Posterior vena cava (tissue), 2 donors: ENCODE results near the gene NTF3. TPM values are rescaled to one million over a fixed set of nuclear protein-coding genes. Genes with fewer than 3 reads are reported as not detected.

Experiments
- DNase-seq: peaks from one replicate; pipeline ENCODE4 v3.0.0-alpha.2; 2020; ENCODE audit warnings: low spot score
- intact Hi-C, 2 donors: fragments of 100-400 bp; cut with DNase I; formaldehyde crosslinking; loops; one replicate each; pipeline versions ENCODE4 v1.14.1 to v1.14.2; 2022 to 2023
- total RNA-seq, 2 donors: library from RNA; stranded (reverse); fragmentation: NEBNext Ultra II Directional; extraction: Animal tissue kit (Norgen Biotek cat#: 25700); gene quantifications; one replicate each; pipeline ENCODE4 v1.2.1, GENCODE V29; 2021
- donor health status: DM: yes; HTN: yes; CAD: no.
- donor health status: DM: yes; HTN: yes; CAD: no.

NTF3 gene
- total RNA-seq, 2 donors from 2014 or later: 16.1 to 17.9 TPM

DNA sequence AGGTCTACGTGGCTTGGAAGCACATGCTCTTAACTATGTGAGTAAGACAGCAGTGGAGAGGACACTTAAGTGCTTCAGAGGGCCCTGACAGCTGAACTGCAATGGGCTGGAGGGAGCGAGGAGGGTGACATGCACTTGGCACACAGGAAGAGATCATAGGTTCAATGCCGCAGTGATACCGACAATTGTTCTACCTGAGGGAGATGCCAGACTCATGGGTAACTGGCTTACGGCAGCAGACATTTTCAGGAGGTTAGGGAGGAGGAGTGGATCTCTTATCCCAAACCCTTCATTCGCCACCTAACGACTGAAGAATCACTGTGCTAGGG, 68.4 kb downstream of the NTF3 start:
- intact Hi-C loops: no loop called here

DNA sequence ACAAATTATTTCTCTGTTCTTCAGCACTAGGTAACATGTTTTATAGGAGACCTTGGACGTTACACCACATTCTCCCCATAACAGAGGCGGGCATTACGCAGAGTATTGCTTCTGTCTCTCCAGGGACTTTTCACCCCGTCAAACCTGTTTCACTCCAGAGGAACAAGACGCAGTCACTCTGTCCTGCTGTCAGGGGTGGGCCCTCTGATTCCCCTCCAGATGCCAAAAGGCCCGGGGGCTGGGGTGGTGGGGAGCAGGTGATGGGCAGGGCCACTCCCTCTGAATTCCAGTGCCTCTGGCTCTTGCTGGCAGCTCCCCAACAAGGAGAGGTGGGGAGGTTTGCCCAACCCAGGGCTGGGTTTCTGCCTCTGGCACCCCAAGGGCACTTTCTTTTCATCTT, 71.9 kb downstream of the NTF3 start:
- intact Hi-C loops: no loop called here
- DNase-seq: no peak

More for the DNA sequence above, 68.4 kb downstream of the NTF3 start:
- DNase-seq: no peak

DNA sequence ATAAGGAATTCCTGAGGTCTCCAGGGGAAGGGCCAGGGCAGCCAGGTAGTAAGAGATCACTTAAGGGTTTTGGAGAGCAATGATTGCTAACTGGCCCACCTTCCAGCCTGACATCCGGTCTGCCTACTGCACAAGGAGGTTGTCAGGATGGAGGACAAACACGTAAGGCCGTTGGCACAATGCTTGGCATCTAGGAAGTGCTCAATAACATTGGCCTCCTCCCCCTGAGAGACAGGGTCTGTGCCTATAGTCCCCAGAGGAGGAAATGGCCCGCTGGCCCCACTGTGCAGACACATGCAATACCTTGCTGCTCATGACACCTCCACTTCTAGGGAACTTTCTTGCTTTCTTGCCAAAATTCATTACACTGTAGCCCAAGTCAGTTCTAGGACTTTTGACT, 73.2 kb downstream of the NTF3 start:
- DNase-seq: no peak
- intact Hi-C loops: loop anchor here in 1 of 2 donors (5.0 kb wide), 1 partner anchor 73 kb away; the partner anchor contains the start of gene NTF3

- intact Hi-C loops: loop anchor here in 1 of 2 donors (5.0 kb wide), 1 partner anchor 73 kb away; the partner anchor contains the start of gene NTF3
- no peak for DNase-seq
These were observed 73.8 kb downstream of the NTF3 start for GRCh38 chr12:5505751-5506150.

GRCh38 chr12:5506295-5506694, 74.4 kb downstream of the NTF3 start:
- DNase-seq: no peak
- intact Hi-C loops: loop anchor here in 1 of 2 donors (5.0 kb wide), 1 partner anchor 74 kb away; the partner anchor contains the start of gene NTF3

GRCh38 chr12:5506821-5507231, 74.9 kb downstream of the NTF3 start:
- DNase-seq: no peak
- intact Hi-C loops: loop anchor here in 1 of 2 donors (5.0 kb wide), 1 partner anchor 75 kb away; the partner anchor contains the start of gene NTF3

GRCh38 chr12:5507401-5507935, 75.6 kb downstream of the NTF3 start:
- intact Hi-C loops: loop anchor here in 1 of 2 donors (5.0 kb wide), 1 partner anchor 75 kb away; the partner anchor contains the start of gene NTF3
- DNase-seq: no peak

GRCh38 chr12:5507944-5508343, 76.0 kb downstream of the NTF3 start:
- DNase-seq: no peak
- intact Hi-C loops: loop anchor here in 1 of 2 donors (5.0 kb wide), 1 partner anchor 76 kb away; the partner anchor contains the start of gene NTF3

- DNase-seq: no peak
- intact Hi-C loops: loop anchor here in 1 of 2 donors (5.0 kb wide), 1 partner anchor 77 kb away; the partner anchor contains the start of gene NTF3
These were observed 77.2 kb downstream of the NTF3 start for GRCh38 chr12:5509102-5509501.

- intact Hi-C loops: loop anchor here in 1 of 2 donors (5.0 kb wide), 1 partner anchor 77 kb away; the partner anchor contains the start of gene NTF3
- DNase-seq: no peak
These were observed 77.6 kb downstream of the NTF3 start for GRCh38 chr12:5509557-5509956.

DNA sequence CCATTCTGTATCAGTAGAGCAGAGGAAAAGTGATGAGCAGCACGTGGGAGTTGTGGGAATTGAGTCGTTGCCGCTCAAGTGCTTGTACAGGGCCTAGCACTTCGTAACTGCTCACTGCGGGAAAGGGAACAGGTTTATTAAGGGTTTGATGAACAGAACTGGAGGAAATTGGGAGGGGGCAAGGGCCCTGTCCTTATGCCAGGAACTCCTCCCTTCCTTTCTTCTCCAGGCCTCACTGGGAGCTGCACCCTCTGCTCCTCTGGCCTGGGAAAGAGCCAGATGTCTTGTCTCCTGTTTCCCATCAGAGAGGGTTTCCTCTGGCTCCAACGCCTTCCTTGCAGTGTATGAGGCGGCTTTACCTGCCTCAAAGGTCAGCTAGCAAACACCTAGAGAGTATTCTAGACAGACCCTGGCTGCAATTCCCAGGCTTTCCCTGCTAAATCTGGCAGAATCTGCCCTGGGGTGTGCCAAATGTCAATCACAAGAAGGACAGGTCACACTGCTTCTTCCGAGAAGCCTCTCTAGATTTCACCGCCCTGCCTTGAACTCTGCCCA, 78.4 kb downstream of the NTF3 start:
- no peak for DNase-seq
- intact Hi-C loops: no loop called here

DNA sequence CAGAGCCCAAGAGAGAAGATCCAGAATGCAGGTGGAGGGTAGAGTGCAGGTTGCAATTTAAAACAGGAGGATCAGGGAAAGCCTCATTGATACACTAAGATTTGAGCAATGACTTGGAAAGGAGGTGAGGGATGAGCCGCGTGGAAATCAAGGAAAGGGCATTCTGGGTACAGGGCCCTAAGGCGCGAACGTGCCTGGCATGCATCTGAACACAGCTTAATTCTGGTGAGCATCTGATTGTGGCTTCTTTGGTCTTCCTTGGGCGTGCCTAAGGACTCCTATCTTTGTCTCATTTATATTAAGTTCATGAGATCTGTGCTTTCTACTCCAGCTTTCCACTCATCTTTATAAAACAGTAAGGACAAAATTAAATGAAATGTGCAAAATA, 79.3 kb downstream of the NTF3 start:
- DNase-seq: no peak
- intact Hi-C loops: no loop called here

- intact Hi-C loops: no loop called here
- DNase-seq: no peak
These were observed 80.0 kb downstream of the NTF3 start for GRCh38 chr12:5511644-5512600.

DNA sequence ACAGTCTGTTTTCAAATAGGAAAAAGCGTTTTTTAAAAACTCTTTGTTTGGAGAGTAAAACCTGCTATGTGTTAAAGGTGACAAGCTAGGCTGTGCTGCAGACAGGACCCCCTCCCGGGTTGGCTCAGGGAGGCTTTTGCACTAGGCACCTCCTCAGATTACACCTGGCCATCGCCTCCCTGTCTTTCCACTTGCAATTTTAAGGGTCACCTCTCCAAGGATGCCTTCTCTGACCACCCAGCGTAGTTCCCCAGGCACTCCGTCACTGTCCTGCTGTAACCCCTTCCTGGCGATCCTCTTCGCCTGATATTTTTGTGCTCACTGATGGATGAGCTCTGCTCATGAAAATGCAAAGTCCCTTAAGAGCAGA, 80.7 kb downstream of the NTF3 start:
- intact Hi-C loops: no loop called here
- DNase-seq: no peak

DNA sequence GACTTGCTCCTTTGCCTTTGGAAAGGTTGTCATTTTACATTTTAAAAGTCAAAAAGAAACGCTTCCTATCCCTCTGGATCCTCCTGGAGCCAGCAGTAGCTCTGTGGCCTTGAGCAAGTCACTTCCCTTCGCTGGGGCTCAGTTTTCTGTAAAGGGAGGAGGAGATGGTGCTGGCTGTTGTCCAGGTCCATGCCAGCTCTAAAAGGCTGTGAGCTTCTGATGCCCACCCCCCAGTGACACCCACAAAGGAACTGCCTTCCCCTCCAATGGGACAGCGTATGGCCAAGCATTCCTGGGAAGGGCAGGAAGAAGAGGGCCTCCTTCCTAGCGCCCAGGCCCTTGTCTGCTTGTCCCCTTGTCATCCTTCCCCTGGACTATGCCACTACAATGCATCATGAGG, 81.5 kb downstream of the NTF3 start:
- no peak for DNase-seq
- intact Hi-C loops: no loop called here

DNA sequence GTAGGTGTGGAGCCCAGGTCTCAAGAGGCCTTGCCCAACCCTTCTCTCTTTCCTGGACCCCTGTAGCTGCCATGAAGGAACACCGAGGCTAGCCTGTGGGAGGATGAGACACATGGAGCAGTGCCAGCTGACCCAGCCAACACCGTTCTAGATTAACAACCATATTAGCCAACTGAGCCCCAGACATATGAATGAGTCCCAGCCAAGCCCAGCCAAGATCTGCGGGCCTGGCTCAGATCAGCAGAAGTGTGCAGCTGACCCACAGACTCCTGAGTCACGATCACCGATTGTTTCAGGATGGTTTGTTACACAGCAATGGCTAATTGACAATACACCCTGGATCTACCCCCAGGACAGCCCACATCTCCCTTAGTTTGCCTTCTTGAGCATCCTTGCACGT, 82.1 kb downstream of the NTF3 start:
- no peak for DNase-seq
- intact Hi-C loops: no loop called here

GRCh38 chr12:5514545-5514944, 82.6 kb downstream of the NTF3 start:
- intact Hi-C loops: no loop called here
- no peak for DNase-seq

DNA sequence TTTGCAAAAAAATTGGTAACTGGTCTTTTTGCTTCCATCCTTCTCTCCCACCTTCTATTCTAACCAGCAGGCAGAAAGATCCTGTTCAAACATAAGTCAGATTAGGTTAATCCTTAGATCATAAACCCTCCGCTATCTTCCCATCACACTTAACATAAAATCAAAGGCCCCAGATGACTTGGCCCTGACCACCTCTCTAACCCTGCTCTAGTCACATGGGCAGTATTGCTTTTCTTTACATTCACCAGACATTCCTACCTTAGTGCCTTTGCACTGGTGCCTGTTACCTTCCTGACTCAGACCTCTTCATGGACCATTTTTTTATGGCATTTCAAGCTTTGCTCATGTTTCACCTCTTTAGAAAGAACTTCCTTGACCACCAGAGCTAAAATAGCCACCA, 83.5 kb downstream of the NTF3 start:
- intact Hi-C loops: no loop called here
- no peak for DNase-seq

- DNase-seq: no peak
- intact Hi-C loops: no loop called here
These were observed 84.7 kb downstream of the NTF3 start for GRCh38 chr12:5516371-5517241.
